Measurements from ENCODE around the gene PTGDS.

The PTGDS gene

GRCh38 chr9:136945333-136946227 is 31.7 kb upstream of the PTGDS start:
- TF ChIP-seq RAD21 (IDR thresholded peaks at IDR 0.05; ENCODE audit: low read depth) (no peak), CEBPB (IDR thresholded peaks at IDR 0.05) (no peak), REST (IDR thresholded peaks at IDR 0.05; ENCODE audit: low read depth) (no peak), TCF12 (IDR thresholded peaks at IDR 0.05; ENCODE audit: low read depth) (no peak), YY1 (IDR thresholded peaks at IDR 0.05; ENCODE audit: low read depth) (no peak), TEAD4 (IDR thresholded peaks at IDR 0.05) (no peak), ZBTB7A (IDR thresholded peaks at IDR 0.05; ENCODE audit: low read depth) (no peak), EGR1 (IDR thresholded peaks at IDR 0.05) (no peak), USF1 (IDR thresholded peaks at IDR 0.05) (no peak), TAF1 (IDR thresholded peaks at IDR 0.05; ENCODE audit: low read depth) (no peak), NFIC (IDR thresholded peaks at IDR 0.05) (no peak), EP300 (IDR thresholded peaks at IDR 0.05; ENCODE audit: borderline replicate concordance) (no peak), FOXM1 (IDR thresholded peaks at IDR 0.05; ENCODE audit: borderline replicate concordance, low read depth) (no peak), CREB1 (IDR thresholded peaks at IDR 0.05; ENCODE audit: low read depth) (no peak)

- TF ChIP-seq EGR1 (IDR thresholded peaks at IDR 0.05) (no peak), NFIC (IDR thresholded peaks at IDR 0.05) (no peak), MAX (IDR thresholded peaks at IDR 0.05) (no peak), CEBPB (IDR thresholded peaks at IDR 0.05) (no peak), TAF1 (IDR thresholded peaks at IDR 0.05; ENCODE audit: low read depth) (no peak), RAD21 (IDR thresholded peaks at IDR 0.05; ENCODE audit: low read depth) (no peak), ZBTB7A (IDR thresholded peaks at IDR 0.05; ENCODE audit: low read depth) (no peak), EP300 (IDR thresholded peaks at IDR 0.05; ENCODE audit: borderline replicate concordance) (no peak), FOXM1 (IDR thresholded peaks at IDR 0.05; ENCODE audit: borderline replicate concordance, low read depth) (no peak), TEAD4 (IDR thresholded peaks at IDR 0.05) (no peak), YY1 (IDR thresholded peaks at IDR 0.05; ENCODE audit: low read depth) (no peak), TCF12 (IDR thresholded peaks at IDR 0.05; ENCODE audit: low read depth) (no peak), CREB1 (IDR thresholded peaks at IDR 0.05; ENCODE audit: low read depth) (no peak), REST (IDR thresholded peaks at IDR 0.05; ENCODE audit: low read depth) (no peak), USF1 (IDR thresholded peaks at IDR 0.05) (no peak)
These were observed 30.9 kb upstream of the PTGDS start for GRCh38 chr9:136946228-136947027.

- TF ChIP-seq TEAD4 (IDR thresholded peaks at IDR 0.05), result no peak
- no peak for TF ChIP-seq TAF1 (IDR thresholded peaks at IDR 0.05; ENCODE audit: low read depth)
- no peak for TF ChIP-seq EP300 (IDR thresholded peaks at IDR 0.05; ENCODE audit: borderline replicate concordance)
- no peak for TF ChIP-seq TCF12 (IDR thresholded peaks at IDR 0.05; ENCODE audit: low read depth)
- no peak for TF ChIP-seq RAD21 (IDR thresholded peaks at IDR 0.05; ENCODE audit: low read depth)
- TF ChIP-seq REST (IDR thresholded peaks at IDR 0.05; ENCODE audit: low read depth), result no peak
- TF ChIP-seq MAX (IDR thresholded peaks at IDR 0.05), result no peak
- no peak for TF ChIP-seq CREB1 (IDR thresholded peaks at IDR 0.05; ENCODE audit: low read depth)
- TF ChIP-seq USF1 (IDR thresholded peaks at IDR 0.05), result no peak
- no peak; the same call in 1 of the 2 replicates for TF ChIP-seq ZBTB7A (IDR thresholded peaks at IDR 0.05; ENCODE audit: low read depth)
These were observed 30.0 kb upstream of the PTGDS start for GRCh38 chr9:136947028-136947891.
